Activated CD4-positive, alpha-beta T cell treated with anti-CD3 and anti-CD28 coated beads for 36 hours (primary cell): Measurements from ENCODE around the gene RASSF5. TPM values are rescaled to one million over a fixed set of nuclear protein-coding genes. Genes with fewer than 3 reads are reported as not detected.
A peak's percentile ranks its signal among the peaks of the same experiment; 100 is the strongest.

Experiments
- ATAC-seq: fragments of 200-7000 bp; cut with Tn5 transposase; one replicate; pipeline ENCODE4 v1.10.0; 2021; ENCODE audit warnings: mild to moderate bottlenecking, moderate library complexity
- CTCF ChIA-PET: fragments of 350-600 bp; sonication (Branson Sonifier 250); formaldehyde crosslinking; loops from one replicate; lab custom pipeline; 2021; ENCODE audit warnings: antibody characterized with exemption; lab: Charles Lee
- POLR2A ChIA-PET: fragments of 350-600 bp; sonication (Branson Sonifier 250); formaldehyde crosslinking; loops from one replicate; lab custom pipeline; 2021; ENCODE audit warnings: antibody characterized with exemption, inconsistent platforms; lab: Charles Lee
- DNase-seq: peaks from one replicate; pipeline ENCODE4 v3.0.0-alpha.2; 2020
- H3K27ac Mint-ChIP-seq: one replicate; pipeline ENCODE4 v1.8.0; 2021; ENCODE audit warnings: mixed read lengths
- H3K27me3 Mint-ChIP-seq: one replicate; pipeline ENCODE4 v1.8.0; 2021; ENCODE audit warnings: mixed read lengths
- H3K36me3 Mint-ChIP-seq: one replicate; pipeline ENCODE4 v1.8.0; 2021; ENCODE audit warnings: low read depth, mixed read lengths
- H3K4me1 Mint-ChIP-seq: one replicate; pipeline ENCODE4 v1.8.0; 2021; ENCODE audit warnings: mixed read lengths
- H3K4me3 Mint-ChIP-seq: one replicate; pipeline ENCODE4 v1.8.0; 2021; ENCODE audit warnings: mild to moderate bottlenecking, moderate library complexity, mixed read lengths
- H3K9me3 Mint-ChIP-seq: one replicate; pipeline ENCODE4 v1.8.0; 2021; ENCODE audit warnings: low read depth, mixed read lengths
- intact Hi-C, 2 experiments: fragments of 100-400 bp; cut with DNase I in 1 of 2; cut with micrococcal nuclease in 1 of 2; formaldehyde crosslinking; loops; one replicate each; pipeline versions ENCODE4 v1.14.2 to v1.15.1; 2022 to 2024; cut with DNase I, micrococcal nuclease
- total RNA-seq, 2 experiments: library from RNA; stranded (reverse); gene quantifications; one replicate each; pipeline ENCODE4 v1.2.3, GENCODE V29; 2021

Gene RASSF5
- total RNA-seq, 2 experiments from 2014 or later = 223 to 239 TPM

DNA sequence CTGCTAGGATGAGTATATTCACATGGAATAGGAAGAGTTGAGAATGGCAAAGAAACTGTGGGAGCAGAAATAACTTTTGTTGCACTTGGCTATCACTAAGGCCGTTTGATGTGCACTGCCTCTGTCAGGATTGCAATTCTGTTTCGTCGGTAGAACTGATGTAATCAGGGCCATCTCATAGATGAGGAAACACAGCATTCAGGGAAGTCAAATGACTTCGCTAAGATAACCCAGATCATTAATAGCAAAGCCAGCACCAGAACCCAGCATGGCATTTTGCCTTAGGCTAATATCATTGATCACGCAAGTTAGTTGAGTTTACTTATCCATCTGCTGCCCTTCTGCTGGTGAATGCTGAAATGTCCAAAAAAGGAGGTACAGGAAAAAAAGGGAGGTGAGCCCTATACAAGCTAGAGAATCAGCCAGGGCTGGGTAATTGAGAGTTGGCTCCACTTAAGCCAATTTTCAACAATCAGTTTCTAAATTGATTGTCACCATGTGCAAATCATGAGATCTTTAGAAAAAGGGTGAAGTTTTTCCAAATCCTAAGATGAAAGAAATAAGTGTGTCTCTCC is 7.6 kb downstream of the RASSF5 start:
- Mint-ChIP-seq H3K27ac (no peak overlapping the region), H3K4me1 (peaks cover 4% of the 10 kb centered on the region), H3K9me3 (no peaks in the 10 kb centered on the region), H3K36me3 (no peaks in the 10 kb centered on the region), H3K27me3 (peaks cover 9% of the 10 kb centered on the region), H3K4me3 (no peak overlapping the region)
- POLR2A ChIA-PET = no interaction called here
- CTCF ChIA-PET = interaction anchor here (1.0 to 1.1 kb wide), 2 partner anchors 39 to 69 kb away, joined by 4 read pairs; no protein-coding TSS in a partner anchor
- intact Hi-C loops = no loop called here
- ATAC-seq = no peak
- DNase-seq = no peak

DNA sequence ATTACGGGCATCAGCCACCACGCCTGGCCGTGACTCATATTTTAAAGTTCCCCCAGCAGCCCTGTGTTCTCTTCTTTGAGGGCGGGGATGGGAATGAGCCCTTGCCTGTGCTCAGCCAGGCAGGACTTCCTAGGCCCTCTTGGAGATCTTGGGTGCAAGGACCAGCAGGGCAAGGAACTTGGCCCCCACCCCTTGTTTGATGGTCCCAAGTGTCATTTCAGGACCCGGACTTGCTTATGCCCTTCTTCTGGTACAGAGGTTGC is 9.3 kb downstream of the RASSF5 start:
- POLR2A ChIA-PET = no interaction called here

GRCh38 chr1:206517784-206518183 is 10.5 kb downstream of the RASSF5 start:
- ATAC-seq = no peak
- intact Hi-C loops = no loop called here
- Mint-ChIP-seq H3K4me1 (peaks cover 4% of the 10 kb centered on the region), H3K27me3 (no peaks in the 10 kb centered on the region), H3K9me3 (no peaks in the 10 kb centered on the region), H3K27ac (no peak overlapping the region), H3K36me3 (no peaks in the 10 kb centered on the region), H3K4me3 (no peak overlapping the region)
- POLR2A ChIA-PET = no interaction called here
- DNase-seq = no peak
- CTCF ChIA-PET = interaction anchor here (0.6 to 2.0 kb wide), 5 partner anchors 28 to 567 kb away, joined by 3 to 6 read pairs (median 4); no protein-coding TSS in a partner anchor

More for the DNA sequence above, 9.3 kb downstream of the RASSF5 start:
- Mint-ChIP-seq H3K4me3 (no peak overlapping the region), H3K27ac (no peak overlapping the region), H3K36me3 (no peaks in the 10 kb centered on the region), H3K9me3 (no peaks in the 10 kb centered on the region), H3K4me1 (peaks cover 4% of the 10 kb centered on the region), H3K27me3 (peaks cover 2% of the 10 kb centered on the region)
- ATAC-seq (no peak), DNase-seq (no peak)
- CTCF ChIA-PET = interaction anchor here (0.7 to 2.0 kb wide), 2 partner anchors 27 to 34 kb away, joined by 3 to 6 read pairs; no protein-coding TSS in a partner anchor
- intact Hi-C loops = no loop called here

DNA sequence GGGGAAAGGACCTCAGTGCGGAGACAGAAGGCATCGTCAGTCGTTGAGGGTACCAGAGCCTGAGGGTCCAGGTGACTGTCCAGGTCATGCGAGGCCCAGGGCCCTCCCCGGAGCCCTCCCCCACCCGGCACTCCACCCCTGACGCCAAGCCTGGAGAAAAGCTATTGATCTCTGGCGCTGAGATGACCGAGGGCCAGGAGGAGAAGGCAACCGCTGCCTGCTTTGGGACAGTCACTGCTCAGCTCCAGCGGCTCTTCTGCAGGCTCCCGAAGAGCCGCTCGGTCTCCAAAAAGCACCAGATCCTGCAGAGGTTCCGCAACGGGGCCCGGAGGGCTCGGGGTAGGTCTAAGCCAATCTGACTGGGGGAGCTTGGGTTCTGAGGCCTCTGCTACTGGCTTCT is 10.9 kb downstream of the RASSF5 start:
- intact Hi-C loops = no loop called here
- ATAC-seq (no peak), DNase-seq (no peak)
- H3K4me1 Mint-ChIP-seq = peaks cover 4% of the 10 kb centered on the region
- no peak overlapping the region for H3K27ac Mint-ChIP-seq
- POLR2A ChIA-PET = no interaction called here
- CTCF ChIA-PET = interaction anchor here (0.7 to 2.0 kb wide), 3 partner anchors 28 to 566 kb away, joined by 3 to 6 read pairs (median 4); no protein-coding TSS in a partner anchor
- no peaks in the 10 kb centered on the region for H3K36me3 Mint-ChIP-seq
- H3K4me3 Mint-ChIP-seq = no peak overlapping the region
- no peaks in the 10 kb centered on the region for H3K27me3 Mint-ChIP-seq
- H3K9me3 Mint-ChIP-seq = no peaks in the 10 kb centered on the region

DNA sequence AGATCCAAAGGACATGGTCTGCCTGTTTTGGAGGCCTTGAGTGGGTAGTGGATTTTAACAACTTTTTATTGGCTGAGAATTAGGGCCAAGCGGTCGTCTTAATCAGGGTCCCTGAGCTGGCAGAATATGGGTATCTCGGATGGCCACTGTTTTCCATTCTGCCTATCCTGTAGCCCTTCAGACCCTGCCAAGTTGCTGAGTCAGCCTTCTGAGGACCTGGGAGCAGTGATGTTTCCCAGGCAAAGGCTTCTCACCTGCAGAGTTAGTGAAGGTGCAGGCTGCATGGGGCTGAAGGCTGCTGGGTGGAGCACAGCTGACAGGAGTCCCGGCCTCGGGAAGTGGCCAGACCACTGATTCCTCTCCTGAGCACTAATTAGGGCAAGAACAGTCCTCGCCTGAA is 11.4 kb downstream of the RASSF5 start:
- no peak overlapping the region for H3K27ac Mint-ChIP-seq
- ATAC-seq = no peak
- peaks cover 4% of the 10 kb centered on the region for H3K4me1 Mint-ChIP-seq
- H3K9me3 Mint-ChIP-seq = no peaks in the 10 kb centered on the region
- ChIA-PET CTCF (interaction anchor here (0.7 kb wide), 1 partner anchor 92 kb away, joined by 3 read pairs; no protein-coding TSS in a partner anchor), POLR2A (no interaction called here)
- no peaks in the 10 kb centered on the region for H3K27me3 Mint-ChIP-seq
- H3K36me3 Mint-ChIP-seq = no peaks in the 10 kb centered on the region
- intact Hi-C loops = loop anchor here in 1 of 2 experiments (1.0 kb wide), 1 partner anchor 9 kb away; no protein-coding TSS in a partner anchor
- DNase-seq = no peak
- no peak overlapping the region for H3K4me3 Mint-ChIP-seq

- Mint-ChIP-seq H3K27me3 (no peaks in the 10 kb centered on the region), H3K4me3 (no peak overlapping the region), H3K4me1 (peaks cover 3% of the 10 kb centered on the region), H3K36me3 (no peaks in the 10 kb centered on the region), H3K27ac (no peak overlapping the region), H3K9me3 (no peaks in the 10 kb centered on the region)
- POLR2A ChIA-PET = interaction anchor here (0.6 kb wide), 1 partner anchor 25 kb away, joined by 5 read pairs; no protein-coding TSS in a partner anchor
- intact Hi-C loops = no loop called here
- no peak for DNase-seq
- ATAC-seq = no peak
- CTCF ChIA-PET = interaction anchor here (1.2 to 2.3 kb wide), 2 partner anchors 25 to 59 kb away, joined by 4 to 10 read pairs; no protein-coding TSS in a partner anchor
These were observed 13.8 kb downstream of the RASSF5 start for GRCh38 chr1:206521127-206521526.

GRCh38 chr1:206521694-206522402 is 14.5 kb downstream of the RASSF5 start:
- Mint-ChIP-seq H3K27me3 (no peaks in the 10 kb centered on the region), H3K4me1 (no peaks in the 10 kb centered on the region), H3K36me3 (no peaks in the 10 kb centered on the region), H3K27ac (no peak overlapping the region), H3K9me3 (no peaks in the 10 kb centered on the region), H3K4me3 (no peak overlapping the region)
- intact Hi-C loops = no loop called here
- DNase-seq = no peak
- ATAC-seq = no peak
- CTCF ChIA-PET = interaction anchor here (0.6 to 2.3 kb wide), 6 partner anchors 18 to 72 kb away, joined by 3 to 10 read pairs (median 4); no protein-coding TSS in a partner anchor
- POLR2A ChIA-PET = interaction anchor here (0.6 kb wide), 1 partner anchor 25 kb away, joined by 5 read pairs; no protein-coding TSS in a partner anchor

DNA sequence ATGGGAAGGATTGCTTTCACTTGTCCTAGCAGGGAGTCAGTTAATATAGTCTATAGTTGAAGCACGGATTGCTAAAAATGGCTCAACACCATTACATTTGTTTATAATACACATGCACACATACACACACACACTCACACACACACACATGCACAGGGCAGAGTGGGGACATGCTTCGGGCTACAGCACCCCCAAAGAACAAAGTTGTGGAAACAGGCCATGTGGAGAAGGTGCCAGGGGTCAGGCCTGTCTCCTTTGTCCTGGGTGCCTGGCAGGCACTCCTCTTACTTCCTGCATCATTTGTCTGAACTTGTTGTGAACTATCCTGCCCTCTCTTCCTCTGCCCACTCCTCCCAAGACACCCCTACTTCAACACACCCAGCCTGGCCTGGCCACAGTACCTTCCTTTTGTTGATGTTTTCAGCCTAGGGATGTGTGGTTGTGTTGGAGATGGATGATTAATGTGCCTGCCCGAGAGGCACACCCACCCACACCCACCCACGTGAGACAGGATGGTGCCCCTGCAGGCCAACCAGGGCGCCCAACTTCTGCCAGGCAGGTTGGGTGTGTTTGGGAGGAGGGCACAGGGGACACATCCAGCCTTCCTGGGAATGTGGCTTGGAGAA is 17.5 kb downstream of the RASSF5 start:
- no peaks in the 10 kb centered on the region for H3K4me1 Mint-ChIP-seq
- ATAC-seq (peak; percentile 73), DNase-seq (peak; percentile 34)
- H3K27ac Mint-ChIP-seq = no peak overlapping the region
- H3K4me3 Mint-ChIP-seq = no peak overlapping the region
- H3K27me3 Mint-ChIP-seq = no peaks in the 10 kb centered on the region
- CTCF ChIA-PET = interaction anchor here (0.6 kb wide), 1 partner anchor 145 kb away, joined by 3 read pairs; no protein-coding TSS in a partner anchor
- intact Hi-C loops = no loop called here
- H3K9me3 Mint-ChIP-seq = no peaks in the 10 kb centered on the region
- H3K36me3 Mint-ChIP-seq = no peaks in the 10 kb centered on the region
- POLR2A ChIA-PET = interaction anchor here (0.6 kb wide), 1 partner anchor 55 kb away, joined by 4 read pairs; no protein-coding TSS in a partner anchor

DNA sequence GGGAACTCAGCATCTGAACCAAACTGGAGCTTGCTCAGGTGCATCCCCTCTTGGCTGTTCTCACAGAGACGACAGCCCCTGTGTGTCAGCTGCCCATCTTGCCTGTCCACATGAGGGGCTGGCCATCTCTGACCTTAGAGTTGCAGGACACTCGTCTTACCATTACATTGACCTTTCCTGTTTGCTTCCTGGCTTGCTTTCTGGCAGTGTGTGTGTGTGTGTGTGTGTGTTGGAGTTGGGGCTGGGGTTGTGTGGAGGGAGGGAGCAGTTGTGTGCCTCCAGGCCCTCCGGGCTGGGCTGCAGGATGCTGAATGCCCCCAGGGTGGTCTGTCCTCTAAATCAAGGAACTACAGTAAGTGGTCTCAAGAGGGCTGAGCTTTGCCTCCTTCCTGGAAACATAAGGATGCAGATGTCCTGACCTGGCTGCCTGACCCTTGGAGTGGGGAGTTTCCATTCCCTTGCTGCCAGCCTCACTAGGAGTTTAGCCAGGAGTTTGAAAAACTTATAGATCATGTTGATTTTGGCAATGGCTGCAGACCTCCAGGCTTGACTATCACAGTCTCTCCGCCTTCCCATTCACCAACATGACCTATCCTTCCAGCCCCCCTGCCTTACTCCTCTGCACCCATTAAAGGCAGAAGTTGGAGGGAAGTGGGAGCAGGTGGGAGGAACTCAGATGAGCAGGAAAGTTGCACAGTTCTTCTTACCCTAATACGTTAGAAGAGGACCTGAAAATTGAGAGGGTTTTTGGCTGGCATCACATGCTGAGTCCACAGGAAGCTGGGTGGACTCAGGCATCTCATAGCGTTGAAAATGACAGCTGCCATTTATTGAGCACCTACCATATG is 19.0 kb downstream of the RASSF5 start:
- Mint-ChIP-seq H3K9me3 (no peaks in the 10 kb centered on the region), H3K36me3 (no peaks in the 10 kb centered on the region), H3K4me1 (no peaks in the 10 kb centered on the region), H3K4me3 (no peak overlapping the region), H3K27me3 (no peaks in the 10 kb centered on the region), H3K27ac (no peak overlapping the region)
- DNase-seq (no peak), ATAC-seq (no peak)
- CTCF ChIA-PET = interaction anchor here (0.5 to 1.4 kb wide), 3 partner anchors 58 to 72 kb away, joined by 3 to 5 read pairs (median 3); no protein-coding TSS in a partner anchor
- POLR2A ChIA-PET = interaction anchor here (0.6 kb wide), 1 partner anchor 263 kb away, joined by 3 read pairs; no protein-coding TSS in a partner anchor
- intact Hi-C loops = no loop called here

DNA sequence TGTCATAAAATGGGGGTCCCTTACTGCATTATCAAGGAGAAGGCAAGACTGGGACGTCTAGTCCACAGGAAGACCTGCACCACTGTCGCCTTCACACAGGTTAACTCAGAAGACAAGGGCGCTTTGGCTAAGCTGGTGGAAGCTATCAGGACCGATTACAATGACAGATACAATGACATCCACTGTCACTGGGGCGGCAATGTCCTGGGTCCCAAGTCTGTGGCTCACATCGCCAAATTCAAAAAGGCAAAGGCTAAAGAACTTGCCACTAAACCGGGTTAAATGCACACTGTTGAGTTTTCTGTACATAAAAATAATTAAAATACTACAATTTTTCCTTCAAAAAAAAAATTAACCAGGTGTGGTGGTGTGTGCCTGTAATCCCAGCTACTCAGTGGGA is 22.1 kb downstream of the RASSF5 start:
- Mint-ChIP-seq H3K27me3 (no peaks in the 10 kb centered on the region), H3K4me1 (no peaks in the 10 kb centered on the region)
- intact Hi-C loops = no loop called here

More for the DNA sequence above, 22.1 kb downstream of the RASSF5 start:
- H3K27ac Mint-ChIP-seq = no peak overlapping the region
- H3K36me3 Mint-ChIP-seq = no peaks in the 10 kb centered on the region
- DNase-seq = no peak
- ChIA-PET CTCF (interaction anchor here (0.6 to 0.7 kb wide), 2 partner anchors 15 to 20 kb away, joined by 5 read pairs; no protein-coding TSS in a partner anchor), POLR2A (interaction anchor here (0.7 kb wide), 1 partner anchor 16 kb away, joined by 5 read pairs; no protein-coding TSS in a partner anchor)
- no peaks in the 10 kb centered on the region for H3K9me3 Mint-ChIP-seq
- no peak overlapping the region for H3K4me3 Mint-ChIP-seq
- no peak for ATAC-seq
